Keratinocyte (primary cell): Measurements from ENCODE around the gene STARD3. TPM values are rescaled to one million over a fixed set of nuclear protein-coding genes. Genes with fewer than 3 reads are reported as not detected.

ENCODE experiments used
- DNase-seq: peaks from one replicate; pipeline ENCODE4 v3.0.0-alpha.2; 2011; ENCODE audit warnings: low read depth, missing footprints, low spot score
- FAIRE-seq: peaks from 2 replicates; lab custom pipeline; 2011; peaks lifted over from hg19 to GRCh38; lab: Jason Lieb, UNC
- H2AFZ ChIP-seq: 2 replicates; pipeline ENCODE4 v1.6.0; 2012; ENCODE audit warnings: low read length, control low read depth, inconsistent platforms; ENCODE audit not compliant: control insufficient read depth
- H3K27ac ChIP-seq: 2 replicates; pipeline ENCODE4 v1.5.1; 2011; ENCODE audit warnings: low read length; ENCODE audit not compliant: control insufficient read depth, insufficient read depth
- H3K27me3 ChIP-seq: 3 replicates; pipeline ENCODE4 v1.6.0; 2011; ENCODE audit warnings: low read length; ENCODE audit not compliant: control insufficient read depth, insufficient read depth; ENCODE audit errors: extremely low read depth
- H3K36me3 ChIP-seq, 2 experiments: 2 replicates in 1 of 2; 3 replicates in 1 of 2; pipeline ENCODE4 v1.5.1; 2011; ENCODE audit warnings: low read length in 2 of 2, mild to moderate bottlenecking in 1 of 2; ENCODE audit not compliant: control insufficient read depth in 2 of 2, insufficient read depth in 2 of 2; ENCODE audit errors: extremely low read depth in 1 of 2
- H3K4me1 ChIP-seq: 3 replicates; pipeline ENCODE4 v1.5.1; 2011; ENCODE audit warnings: low read length; ENCODE audit not compliant: control insufficient read depth, insufficient read depth; ENCODE audit errors: extremely low read depth
- H3K4me2 ChIP-seq: 3 replicates; pipeline ENCODE4 v1.6.0; 2011; ENCODE audit warnings: low read depth, low read length; ENCODE audit not compliant: control insufficient read depth, insufficient read depth; ENCODE audit errors: extremely low read depth
- H3K4me3 ChIP-seq, 3 experiments: fragments of 200-600 bp in 1 of 3; sonication (generic) in 1 of 3; 2 replicates in 2 of 3; 3 replicates in 1 of 3; pipeline ENCODE4 v1.5.1; 2011 to 2016; ENCODE audit warnings: low read length in 3 of 3, mild to moderate bottlenecking in 3 of 3, control low read depth in 2 of 3, inconsistent platforms in 1 of 3, low read depth in 1 of 3, mixed read lengths in 1 of 3, mixed run types in 1 of 3, moderate library complexity in 1 of 3; ENCODE audit not compliant: control insufficient read depth in 2 of 3, insufficient read depth in 2 of 3; ENCODE audit errors: extremely low read depth in 1 of 3
- H3K79me2 ChIP-seq: 2 replicates; pipeline ENCODE4 v1.6.0; 2012; ENCODE audit warnings: low read length; ENCODE audit not compliant: control insufficient read depth, insufficient read depth
- H3K9ac ChIP-seq: 3 replicates; pipeline ENCODE4 v1.6.0; 2011; ENCODE audit warnings: low read length; ENCODE audit not compliant: control insufficient read depth, insufficient read depth; ENCODE audit errors: extremely low read depth
- H3K9me1 ChIP-seq: 3 replicates; pipeline ENCODE4 v1.6.0; 2011; ENCODE audit warnings: low read length; ENCODE audit not compliant: control insufficient read depth, insufficient read depth; ENCODE audit errors: extremely low read depth
- H3K9me3 ChIP-seq: 2 replicates; pipeline ENCODE4 v1.5.1; 2012; ENCODE audit warnings: low read depth, low read length; ENCODE audit not compliant: control insufficient read depth
- H4K20me1 ChIP-seq: 3 replicates; pipeline ENCODE4 v1.6.0; 2011; ENCODE audit warnings: low read length; ENCODE audit not compliant: control insufficient read depth, insufficient read depth; ENCODE audit errors: extremely low read depth
- CTCF ChIP-seq, 3 experiments: IDR thresholded peaks in 1 of 3; conservative IDR thresholded peaks in 1 of 3; optimal IDR thresholded peaks in 1 of 3; 2 replicates in 2 of 3; 3 replicates in 1 of 3; pipeline versions ENCODE3 to v1.5.1; 2011; ENCODE audit warnings: low read length in 3 of 3, mild to moderate bottlenecking in 3 of 3, moderate library complexity in 2 of 3, control low read depth in 1 of 3, inconsistent platforms in 1 of 3; ENCODE audit not compliant: insufficient read depth in 2 of 3; ENCODE audit errors: extremely low read depth in 1 of 3
- EZH2 ChIP-seq: IDR thresholded peaks from one replicate; pipeline ENCODE4 v1.6.1; 2012; ENCODE audit warnings: inconsistent platforms, mild to moderate bottlenecking, low read length, moderate library complexity
- dilution Hi-C: fragments of 300-500 bp; cut with MboI; formaldehyde crosslinking; loops from one replicate; pipeline ENCODE4 v1.7.0; 2020; ENCODE audit warnings: low sequenced_read_pairs; ENCODE audit not compliant: extremely low pct_ligation_motif_present
- polyA plus RNA-seq, 5 experiments: library from polyadenylated mRNA; depleted of rRNA in 3 of 5; stranded (reverse) in 3 of 5; stranded (forward) in 1 of 5; unstranded in 1 of 5; fragments of >200 nt; gene quantifications; 1 replicate in 1 of 5; 2 replicates in 3 of 5; 3 replicates in 1 of 5; pipeline versions ENCODE4 v1.2.1 to v1.2.3, GENCODE V29; 2011 to 2012; ENCODE audit warnings: missing spikeins in 2 of 5, low read depth in 1 of 5, low replicate concordance in 1 of 5

STARD3 gene
- polyA plus RNA-seq, 1 donor (not counting 4 experiments of a cell fraction or from before 2014, with no cell fraction given) = 29.0 TPM

- H3K9me1 ChIP-seq = no peaks in the 10 kb centered on the region
- FAIRE-seq = peak; percentile 69
- no peak overlapping the region for H2AFZ ChIP-seq
- H3K9ac ChIP-seq = no peak overlapping the region
- TF ChIP-seq CTCF (optimal IDR thresholded peaks at IDR 0.05 in 1 of 3, IDR thresholded peaks at IDR 0.05 in 1 of 3, conservative IDR thresholded peaks at IDR 0.05 in 1 of 3; ENCODE audit: extremely low read depth in 1 of 3, insufficient read depth in 2 of 3, low read length in 3 of 3) = no peak
- TF ChIP-seq EZH2 = no peak
- H4K20me1 ChIP-seq = peaks cover 2% of the 10 kb centered on the region
- no peaks in the 10 kb centered on the region for H3K4me1 ChIP-seq
- no peak for DNase-seq
- H3K36me3 ChIP-seq = no peaks in the 10 kb centered on the region
- H3K4me2 ChIP-seq = no peak overlapping the region
- no peak overlapping the region for H3K4me3 ChIP-seq
- dilution Hi-C loops = no loop called here
- H3K27ac ChIP-seq = no peak overlapping the region
- peaks cover 47% of the 10 kb centered on the region for H3K27me3 ChIP-seq
- H3K79me2 ChIP-seq = no peaks in the 10 kb centered on the region
- no peaks in the 10 kb centered on the region for H3K9me3 ChIP-seq
Measured at GRCh38 chr17:39591958-39592954, 44.7 kb upstream of the STARD3 start.

GRCh38 chr17:39593371-39593770 lies 43.6 kb upstream of the STARD3 start:
- no peak for TF ChIP-seq CTCF (optimal IDR thresholded peaks at IDR 0.05 in 1 of 3, IDR thresholded peaks at IDR 0.05 in 1 of 3, conservative IDR thresholded peaks at IDR 0.05 in 1 of 3; ENCODE audit: extremely low read depth in 1 of 3, insufficient read depth in 2 of 3, low read length in 3 of 3)
- TF ChIP-seq EZH2 = no peak
- dilution Hi-C loops = no loop called here
- FAIRE-seq = no peak

More at GRCh38 chr17:39593371-39593770, 43.6 kb upstream of the STARD3 start:
- H3K4me2 ChIP-seq = no peak overlapping the region
- H3K4me1 ChIP-seq = no peaks in the 10 kb centered on the region
- peaks cover 6% of the 10 kb centered on the region for H4K20me1 ChIP-seq
- no peak overlapping the region for H2AFZ ChIP-seq
- no peaks in the 10 kb centered on the region for H3K9me3 ChIP-seq
- H3K27me3 ChIP-seq = peaks cover 59% of the 10 kb centered on the region
- no peaks in the 10 kb centered on the region for H3K9me1 ChIP-seq
- H3K27ac ChIP-seq = no peak overlapping the region
- no peak for DNase-seq
- H3K79me2 ChIP-seq = no peaks in the 10 kb centered on the region
- H3K9ac ChIP-seq = no peak overlapping the region
- H3K4me3 ChIP-seq = no peak overlapping the region
- no peaks in the 10 kb centered on the region for H3K36me3 ChIP-seq
